ENCODE data around the gene SPX.
A peak's percentile ranks its signal among the peaks of the same experiment; 100 is the strongest.

The SPX gene

GRCh38 chr12:21551841-21552465, 25.9 kb downstream of the SPX start:
- H3K36me3 ChIP-seq = no peaks in the 10 kb centered on the region
- no peaks in the 10 kb centered on the region for H3K27me3 ChIP-seq
- H3K9me3 ChIP-seq = peaks cover 4% of the 10 kb centered on the region; the same call in 1 of the 2 replicates
- no peak overlapping the region for H3K4me3 ChIP-seq
- H4K20me1 ChIP-seq = no peaks in the 10 kb centered on the region
- no peak overlapping the region for H3K27ac ChIP-seq
- no peak for TF ChIP-seq Cebpa-rat (IDR thresholded peaks at IDR 0.05)
- H3K4me2 ChIP-seq = peak overlapping the region; percentile 37
- H3K4me1 ChIP-seq = peaks cover 9% of the 10 kb centered on the region
- no peak overlapping the region for H3K9ac ChIP-seq

GRCh38 chr12:21552635-21553328, 26.7 kb downstream of the SPX start:
- no peak overlapping the region for H3K4me2 ChIP-seq
- no peak overlapping the region for H3K4me3 ChIP-seq
- H3K36me3 ChIP-seq = no peaks in the 10 kb centered on the region
- H3K9ac ChIP-seq = no peak overlapping the region
- no peak for TF ChIP-seq Cebpa-rat (IDR thresholded peaks at IDR 0.05)
- no peaks in the 10 kb centered on the region for H4K20me1 ChIP-seq
- peaks cover 4% of the 10 kb centered on the region; the same call in 1 of the 2 replicates for H3K9me3 ChIP-seq
- H3K27me3 ChIP-seq = no peaks in the 10 kb centered on the region
- peaks cover 9% of the 10 kb centered on the region for H3K4me1 ChIP-seq
- no peak overlapping the region for H3K27ac ChIP-seq

- Histone ChIP-seq H3K4me1 (peaks cover 9% of the 10 kb centered on the region), H4K20me1 (no peaks in the 10 kb centered on the region), H3K9ac (no peak overlapping the region), H3K4me3 (no peak overlapping the region), H3K9me3 (peaks cover 4% of the 10 kb centered on the region; the same call in 1 of the 2 replicates), H3K27me3 (no peaks in the 10 kb centered on the region), H3K27ac (no peak overlapping the region), H3K4me2 (no peak overlapping the region), H3K36me3 (no peaks in the 10 kb centered on the region)
- TF ChIP-seq Cebpa-rat (IDR thresholded peaks at IDR 0.05) = no peak
These were observed 27.2 kb downstream of the SPX start for GRCh38 chr12:21553329-21553675.

GRCh38 chr12:21558100-21558679, 32.1 kb downstream of the SPX start:
- H4K20me1 ChIP-seq = no peaks in the 10 kb centered on the region

GRCh38 chr12:21559855-21560569, 33.9 kb downstream of the SPX start:
- H3K9ac ChIP-seq = no peak overlapping the region
- H3K36me3 ChIP-seq = no peaks in the 10 kb centered on the region
- no peaks in the 10 kb centered on the region for H4K20me1 ChIP-seq
- no peak for TF ChIP-seq Cebpa-rat (IDR thresholded peaks at IDR 0.05)
- H3K27ac ChIP-seq = no peak overlapping the region
- no peak overlapping the region for H3K4me2 ChIP-seq
- no peak overlapping the region for H3K4me3 ChIP-seq
- no peaks in the 10 kb centered on the region for H3K4me1 ChIP-seq
- no peaks in the 10 kb centered on the region for H3K9me3 ChIP-seq
- H3K27me3 ChIP-seq = no peaks in the 10 kb centered on the region

More at GRCh38 chr12:21558100-21558679, 32.1 kb downstream of the SPX start:
- TF ChIP-seq Cebpa-rat (IDR thresholded peaks at IDR 0.05) = no peak
- no peaks in the 10 kb centered on the region for H3K36me3 ChIP-seq
- H3K9me3 ChIP-seq = peaks cover 4% of the 10 kb centered on the region; the same call in 1 of the 2 replicates
- no peak overlapping the region for H3K4me3 ChIP-seq
- no peak overlapping the region for H3K4me2 ChIP-seq
- H3K27me3 ChIP-seq = no peaks in the 10 kb centered on the region
- no peak overlapping the region for H3K9ac ChIP-seq
- no peak overlapping the region for H3K27ac ChIP-seq
- H3K4me1 ChIP-seq = no peaks in the 10 kb centered on the region

GRCh38 chr12:21561158-21561557, 35.1 kb downstream of the SPX start:
- H3K9me3 ChIP-seq = no peaks in the 10 kb centered on the region
- H3K27me3 ChIP-seq = no peaks in the 10 kb centered on the region
- no peak overlapping the region for H3K4me3 ChIP-seq
- no peak overlapping the region for H3K27ac ChIP-seq
- H3K9ac ChIP-seq = no peak overlapping the region
- H3K4me1 ChIP-seq = no peaks in the 10 kb centered on the region
- TF ChIP-seq Cebpa-rat (IDR thresholded peaks at IDR 0.05) = no peak
- H3K4me2 ChIP-seq = no peak overlapping the region
- no peaks in the 10 kb centered on the region for H4K20me1 ChIP-seq
- H3K36me3 ChIP-seq = no peaks in the 10 kb centered on the region

GRCh38 chr12:21562859-21563258, 36.8 kb downstream of the SPX start:
- no peaks in the 10 kb centered on the region for H4K20me1 ChIP-seq
- no peak overlapping the region for H3K9ac ChIP-seq
- no peaks in the 10 kb centered on the region for H3K36me3 ChIP-seq
- no peaks in the 10 kb centered on the region for H3K9me3 ChIP-seq
- H3K27me3 ChIP-seq = no peaks in the 10 kb centered on the region
- no peaks in the 10 kb centered on the region for H3K4me1 ChIP-seq
- H3K4me3 ChIP-seq = no peak overlapping the region
- H3K27ac ChIP-seq = no peak overlapping the region
- no peak overlapping the region for H3K4me2 ChIP-seq
- no peak for TF ChIP-seq Cebpa-rat (IDR thresholded peaks at IDR 0.05)

GRCh38 chr12:21566223-21566906, 40.3 kb downstream of the SPX start:
- no peak overlapping the region for H3K4me2 ChIP-seq
- no peaks in the 10 kb centered on the region for H3K27me3 ChIP-seq
- no peaks in the 10 kb centered on the region for H3K9me3 ChIP-seq
- H3K4me1 ChIP-seq = no peaks in the 10 kb centered on the region
- H3K36me3 ChIP-seq = no peaks in the 10 kb centered on the region
- no peak overlapping the region for H3K27ac ChIP-seq
- H3K4me3 ChIP-seq = no peak overlapping the region
- no peak overlapping the region for H3K9ac ChIP-seq
- no peaks in the 10 kb centered on the region for H4K20me1 ChIP-seq
- no peak for TF ChIP-seq Cebpa-rat (IDR thresholded peaks at IDR 0.05)

GRCh38 chr12:21566907-21567394, 40.9 kb downstream of the SPX start:
- H3K36me3 ChIP-seq = no peaks in the 10 kb centered on the region
- no peaks in the 10 kb centered on the region for H3K27me3 ChIP-seq
- no peaks in the 10 kb centered on the region for H4K20me1 ChIP-seq
- H3K27ac ChIP-seq = no peak overlapping the region
- H3K4me1 ChIP-seq = no peaks in the 10 kb centered on the region
- H3K4me2 ChIP-seq = no peak overlapping the region
- H3K4me3 ChIP-seq = no peak overlapping the region
- no peaks in the 10 kb centered on the region for H3K9me3 ChIP-seq
- H3K9ac ChIP-seq = no peak overlapping the region
- no peak for TF ChIP-seq Cebpa-rat (IDR thresholded peaks at IDR 0.05)

Measured in BLaER1 (cell line).